Measurements from ENCODE around the gene UNC93B1. TPM values are rescaled to one million over a fixed set of nuclear protein-coding genes. Genes with fewer than 3 reads are reported as not detected.

The UNC93B1 gene
- total and polyA plus RNA-seq, 2 of the 13 experiments (the other 11 are each of a cell fraction or from before 2014, with no cell fraction given): 8.8 to 18.9 TPM

- TF ChIP-seq ZGPAT (CRISPR knock-in tag; IDR thresholded peaks at IDR 0.05) (peak; percentile 91), KDM5B (CRISPR knock-in tag; IDR thresholded peaks at IDR 0.05; ENCODE audit: borderline replicate concordance) (no peak; the same call in none of the 2 replicates), ATM (IDR thresholded peaks at IDR 0.05; ENCODE audit: borderline replicate concordance) (no peak), LCORL (IDR thresholded peaks at IDR 0.05) (no peak), LCORL (CRISPR knock-in tag; IDR thresholded peaks at IDR 0.05) (peak; percentile 98), THAP11 (CRISPR knock-in tag; IDR thresholded peaks at IDR 0.05) (peak; percentile 63), ZNF501 (CRISPR knock-in tag; IDR thresholded peaks at IDR 0.05) (peak; percentile 92), MBD4 (IDR thresholded peaks at IDR 0.05; ENCODE audit: borderline replicate concordance, low read length) (no peak), ZNF138 (CRISPR knock-in tag; IDR thresholded peaks at IDR 0.05; ENCODE audit: low read depth) (no peak), ZNF563 (CRISPR knock-in tag; IDR thresholded peaks at IDR 0.05) (peak; percentile 93), HOXD1 (CRISPR knock-in tag; IDR thresholded peaks at IDR 0.05) (peak; percentile 76; the same call in 1 of the 2 replicates), TRIM22 (IDR thresholded peaks at IDR 0.05) (no peak), FIP1L1 (IDR thresholded peaks at IDR 0.05; ENCODE audit: borderline replicate concordance, insufficient read depth, low read depth, low read length) (no peak), ZNF331 (CRISPR knock-in tag; IDR thresholded peaks at IDR 0.05) (peak; percentile 91), RELA (CRISPR knock-in tag; IDR thresholded peaks at IDR 0.05) (no peak; the same call in 1 of the 2 replicates), ZNF496 (CRISPR knock-in tag; IDR thresholded peaks at IDR 0.05; ENCODE audit: insufficient replicate concordance) (no peak), SRSF1 (optimal IDR thresholded peaks at IDR 0.05; ENCODE audit: low read depth, low read length) (peak; percentile 72), MATR3 (CRISPR knock-in tag; IDR thresholded peaks at IDR 0.05) (no peak), NR3C1 (CRISPR knock-in tag; IDR thresholded peaks at IDR 0.05) (no peak), POLR2AphosphoS2 (IDR thresholded peaks at IDR 0.05; ENCODE audit: low read depth, low read length) (0 out of 2 replicates have a peak, but pooled peaks have one; percentile 48), FOXC1 (CRISPR knock-in tag; IDR thresholded peaks at IDR 0.05; ENCODE audit: borderline replicate concordance) (peak; percentile 74), FOXA3 (CRISPR knock-in tag; IDR thresholded peaks at IDR 0.05) (peak; percentile 78)
- TF ChIP-seq, protein P1, sequence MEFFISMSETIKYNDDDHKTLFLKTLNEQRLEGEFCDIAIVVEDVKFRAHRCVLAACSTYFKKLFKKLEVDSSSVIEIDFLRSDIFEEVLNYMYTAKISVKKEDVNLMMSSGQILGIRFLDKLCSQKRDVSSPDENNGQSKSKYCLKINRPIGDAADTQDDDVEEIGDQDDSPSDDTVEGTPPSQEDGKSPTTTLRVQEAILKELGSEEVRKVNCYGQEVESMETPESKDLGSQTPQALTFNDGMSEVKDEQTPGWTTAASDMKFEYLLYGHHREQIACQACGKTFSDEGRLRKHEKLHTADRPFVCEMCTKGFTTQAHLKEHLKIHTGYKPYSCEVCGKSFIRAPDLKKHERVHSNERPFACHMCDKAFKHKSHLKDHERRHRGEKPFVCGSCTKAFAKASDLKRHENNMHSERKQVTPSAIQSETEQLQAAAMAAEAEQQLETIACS (CRISPR knock-in tag; IDR thresholded peaks at IDR 0.05): no peak
- TF ChIP-seq, protein P2, sequence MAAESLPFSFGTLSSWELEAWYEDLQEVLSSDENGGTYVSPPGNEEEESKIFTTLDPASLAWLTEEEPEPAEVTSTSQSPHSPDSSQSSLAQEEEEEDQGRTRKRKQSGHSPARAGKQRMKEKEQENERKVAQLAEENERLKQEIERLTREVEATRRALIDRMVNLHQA (CRISPR knock-in tag; IDR thresholded peaks at IDR 0.05): no peak
- TF ChIP-seq, protein P3, sequence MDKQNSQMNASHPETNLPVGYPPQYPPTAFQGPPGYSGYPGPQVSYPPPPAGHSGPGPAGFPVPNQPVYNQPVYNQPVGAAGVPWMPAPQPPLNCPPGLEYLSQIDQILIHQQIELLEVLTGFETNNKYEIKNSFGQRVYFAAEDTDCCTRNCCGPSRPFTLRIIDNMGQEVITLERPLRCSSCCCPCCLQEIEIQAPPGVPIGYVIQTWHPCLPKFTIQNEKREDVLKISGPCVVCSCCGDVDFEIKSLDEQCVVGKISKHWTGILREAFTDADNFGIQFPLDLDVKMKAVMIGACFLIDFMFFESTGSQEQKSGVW (CRISPR knock-in tag; IDR thresholded peaks at IDR 0.05; ENCODE audit: borderline replicate concordance): no peak
- TF ChIP-seq, protein P4, sequence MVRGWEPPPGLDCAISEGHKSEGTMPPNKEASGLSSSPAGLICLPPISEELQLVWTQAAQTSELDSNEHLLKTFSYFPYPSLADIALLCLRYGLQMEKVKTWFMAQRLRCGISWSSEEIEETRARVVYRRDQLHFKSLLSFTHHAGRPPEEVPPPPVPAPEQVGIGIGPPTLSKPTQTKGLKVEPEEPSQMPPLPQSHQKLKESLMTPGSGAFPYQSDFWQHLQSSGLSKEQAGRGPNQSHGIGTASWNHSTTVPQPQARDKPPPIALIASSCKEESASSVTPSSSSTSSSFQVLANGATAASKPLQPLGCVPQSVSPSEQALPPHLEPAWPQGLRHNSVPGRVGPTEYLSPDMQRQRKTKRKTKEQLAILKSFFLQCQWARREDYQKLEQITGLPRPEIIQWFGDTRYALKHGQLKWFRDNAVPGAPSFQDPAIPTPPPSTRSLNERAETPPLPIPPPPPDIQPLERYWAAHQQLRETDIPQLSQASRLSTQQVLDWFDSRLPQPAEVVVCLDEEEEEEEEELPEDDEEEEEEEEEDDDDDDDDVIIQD (CRISPR knock-in tag; IDR thresholded peaks at IDR 0.05; ENCODE audit: low read depth): peak; percentile 25; the same call in 1 of the 2 replicates
These were observed 34.4 kb upstream of the UNC93B1 start (continued) for GRCh38 chr11:68038226-68038717.
